ENCODE results near the gene DEFB129. TPM values are rescaled to one million over a fixed set of nuclear protein-coding genes. Genes with fewer than 3 reads are reported as not detected.
"Not testable (repeated sequence)": the region's sequence is repeated elsewhere in the genome, so short reads cannot be mapped to it uniquely, and the experiment has no call there.

DEFB129 gene
- total and polyA plus RNA-seq, 12 donors, result not detected

GRCh38 chr20:251354-251753 is 24.3 kb downstream of the DEFB129 start:
- TF ChIP-seq POLR2A (IDR thresholded peaks at IDR 0.05), result no peak
- no peak for TF ChIP-seq CTCF (IDR thresholded peaks at IDR 0.05)
- Histone ChIP-seq H3K27me3 (peaks cover 8% of the 10 kb centered on the region), H3K27ac (no peak overlapping the region), H3K36me3 (replicated peaks in 1 of 2) (no peaks in the 10 kb centered on the region), H3K9me3 (replicated peaks in 1 of 3) (no peaks in the 10 kb centered on the region), H3K4me1 (replicated peaks in 1 of 2) (no peaks in the 10 kb centered on the region), H3K4me3 (no peak overlapping the region)
- 38 to 53% (median 46%) methylated on average over 2 of the region's 2 CpGs for WGBS, 4 donors
- DNase-seq, result no peak
- intact Hi-C loops (cut with DNase I), result no loop called here

GRCh38 chr20:252801-253200 is 25.7 kb downstream of the DEFB129 start:
- Histone ChIP-seq H3K9me3 (replicated peaks in 1 of 3) (no peaks in the 10 kb centered on the region), H3K27me3 (peaks cover 11% of the 10 kb centered on the region), H3K36me3 (replicated peaks in 1 of 2) (no peaks in the 10 kb centered on the region), H3K4me3 (no peak overlapping the region), H3K27ac (no peak overlapping the region), H3K4me1 (replicated peaks in 1 of 2) (no peaks in the 10 kb centered on the region)
- intact Hi-C loops (cut with DNase I), result no loop called here
- TF ChIP-seq POLR2A (IDR thresholded peaks at IDR 0.05) (no peak), CTCF (IDR thresholded peaks at IDR 0.05) (no peak)
- WGBS, 4 donors, result 75 to 90% (median 84%) methylated on average over 2 of the region's 2 CpGs
- DNase-seq, result no peak

- WGBS, 4 donors, result 48 to 68% (median 57%) methylated on average over 6 of the region's 6 CpGs
- H3K27me3 ChIP-seq, result peaks cover 11% of the 10 kb centered on the region
- H3K27ac ChIP-seq; H3K36me3 ChIP-seq (replicated peaks in 1 of 2); DNase-seq; H3K4me3 ChIP-seq; H3K9me3 ChIP-seq (replicated peaks in 1 of 3); intact Hi-C loops (cut with DNase I); H3K4me1 ChIP-seq (replicated peaks in 1 of 2): not testable (repeated sequence)
Measured at GRCh38 chr20:253447-253846, 26.4 kb downstream of the DEFB129 start.

- intact Hi-C loops (cut with DNase I), result no loop called here
- TF ChIP-seq CTCF (IDR thresholded peaks at IDR 0.05) (no peak), POLR2A (IDR thresholded peaks at IDR 0.05) (no peak)
- DNase-seq, result no peak
- Histone ChIP-seq H3K4me1 (replicated peaks in 1 of 2) (no peaks in the 10 kb centered on the region), H3K27me3 (peaks cover 11% of the 10 kb centered on the region), H3K27ac (no peak within 1 kb of the TSS), H3K36me3 (replicated peaks in 1 of 2) (no peaks in the 10 kb centered on the region), H3K9me3 (replicated peaks in 1 of 3) (no peaks in the 10 kb centered on the region), H3K4me3 (no peak within 1 kb of the TSS)
- WGBS, 4 donors, result 67 to 79% (median 73%) methylated on average over 7 of the region's 7 CpGs
Measured at GRCh38 chr20:257419-257818, 30.4 kb downstream of the DEFB129 start, which contains the start of gene DEFB132. Gene DEFB132 (plus strand): TSS chr20:257724. CDS start chr20:257779, 55 bp downstream.

GRCh38 chr20:258269-258858 is 31.3 kb downstream of the DEFB129 start:
- 48 to 64% (median 53%) methylated on average over 4 of the region's 4 CpGs for WGBS, 4 donors
- no peak for DNase-seq
- H3K27ac ChIP-seq, result no peak overlapping the region
- no peaks in the 10 kb centered on the region for H3K36me3 ChIP-seq (replicated peaks in 1 of 2)
- intact Hi-C loops (cut with DNase I), result no loop called here
- H3K4me3 ChIP-seq, result no peak overlapping the region
- H3K4me1 ChIP-seq (replicated peaks in 1 of 2), result no peaks in the 10 kb centered on the region
- TF ChIP-seq POLR2A (IDR thresholded peaks at IDR 0.05) (no peak), CTCF (IDR thresholded peaks at IDR 0.05) (no peak)
- peaks cover 11% of the 10 kb centered on the region for H3K27me3 ChIP-seq
- H3K9me3 ChIP-seq (replicated peaks in 1 of 3), result no peaks in the 10 kb centered on the region

All from adrenal gland (tissue), 12 donors.